Psoas muscle (tissue), 8 donors: ENCODE data around the gene RASAL2. TPM values are rescaled to one million over a fixed set of nuclear protein-coding genes. Genes with fewer than 3 reads are reported as not detected.

ENCODE experiments used
- ATAC-seq, 4 donors: fragments of 200-7000 bp; cut with Tn5 transposase; one replicate each; pipeline ENCODE4 v1.9.1; 2020; ENCODE audit warnings: moderate library complexity in 3 of 4, mild to moderate bottlenecking in 2 of 4
- DNase-seq, 2 donors: peaks; one replicate each; pipeline ENCODE4 v3.0.0-alpha.2; 2020
- H3K27ac ChIP-seq: fragments of 200-600 bp; one replicate; pipeline ENCODE4 v1.8.0; 2022
- H3K27me3 ChIP-seq, 3 donors: fragments of 200-600 bp in 1 of 3; one replicate each; pipeline versions ENCODE4 v1.6.1 to v1.8.0; 2013 to 2022; ENCODE audit warnings: low read length in 2 of 3, mild to moderate bottlenecking in 2 of 3, moderate library complexity in 1 of 3; ENCODE audit not compliant: insufficient read depth in 3 of 3
- H3K36me3 ChIP-seq, 2 donors: fragments of 200-600 bp in 1 of 2; one replicate each; pipeline versions ENCODE4 v1.6.1 to v1.8.0; 2013 to 2022; ENCODE audit warnings: low read depth in 1 of 2, mild to moderate bottlenecking in 1 of 2, moderate library complexity in 1 of 2; ENCODE audit not compliant: insufficient read depth in 1 of 2
- H3K4me1 ChIP-seq: fragments of 200-600 bp; one replicate; pipeline ENCODE4 v1.8.0; 2022
- H3K4me3 ChIP-seq: fragments of 200-600 bp; one replicate; pipeline ENCODE4 v1.8.0; 2022; ENCODE audit warnings: mild to moderate bottlenecking
- H3K9me3 ChIP-seq: fragments of 200-600 bp; one replicate; pipeline ENCODE4 v1.8.0; 2022
- WGBS, 3 donors: extraction: QIAGEN DNeasy Blood & Tissue Kit; methylation state at CpG; one replicate each; pipeline versions ENCODE4 v1.1.6 to v1.1.7; 2013; 5-methylcytosine and 5-hydroxymethylcytosine counted together
- intact Hi-C, 2 donors: fragments of 100-400 bp; cut with DNase I; formaldehyde crosslinking; loops; one replicate each; pipeline versions ENCODE4 v1.11.0 to v1.14.2; 2022
- polyA plus RNA-seq, 3 donors: library from polyadenylated mRNA; stranded (reverse); fragments of 200-250 nt; gene quantifications; one replicate each; pipeline ENCODE4 v1.2.3, GENCODE V29; 2013
- total RNA-seq, 4 donors: library from RNA; stranded (reverse); fragmentation: NEBNext Ultra II Directional in 2 of 4; extraction: Animal tissue kit (Norgen Biotek cat#: 25700) in 2 of 4; gene quantifications; one replicate each; pipeline versions ENCODE4 v1.2.1 to v1.2.4, GENCODE V29; 2021 to 2023
- TF ChIP-seq, protein P1 (sequence below): fragments of 200-600 bp; IDR thresholded peaks from one replicate; pipeline ENCODE4 v1.8.0; 2022; ENCODE audit warnings: antibody characterized with exemption
- donor health status: healthy with polysubstance abuse.
- donor health status: DM: no; HTN: no; CAD: no; lungs with moderate emphysema.
- donor health status: Bipolar disorder and iron deficiency.
- donor health status: healthy.
- donor health status: DM: yes; HTN: yes; CAD: no.
- donor health status: DM: no; HTN: no; CAD: no.
- donor health status: DM: no; HTN: no; CAD: no.
- donor health status: DM: yes; HTN: yes; CAD: no.

The RASAL2 gene
- total and polyA plus RNA-seq, 7 donors, result 1.9 to 42.1 (median 5.5) TPM

DNA sequence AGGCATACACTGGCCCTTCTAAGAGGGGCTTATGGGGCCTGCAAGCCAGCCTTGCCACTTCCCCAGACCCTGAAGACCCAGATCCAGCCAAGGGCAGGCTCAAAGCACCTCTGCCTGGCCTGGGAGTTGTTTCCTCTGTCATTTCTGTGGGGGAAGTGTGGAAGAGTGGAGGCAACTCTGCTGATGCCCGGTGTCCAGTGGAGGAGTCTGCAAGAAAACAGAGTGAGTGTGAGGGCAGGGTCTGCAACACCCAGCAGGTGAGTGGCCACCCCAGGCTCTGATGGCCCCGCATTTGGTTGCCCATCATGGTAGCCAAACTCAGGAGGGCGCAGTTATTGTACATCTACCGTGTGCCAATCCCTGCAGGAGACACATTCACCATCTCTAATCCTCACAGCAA, 394.5 kb downstream of the RASAL2 start:
- intact Hi-C loops, result no loop called here
- ATAC-seq (no peak), DNase-seq (no peak)
- Histone ChIP-seq H3K4me1 (peaks cover 4% of the 10 kb centered on the region), H3K9me3 (no peaks in the 10 kb centered on the region), H3K27me3 (peaks cover 0 to 13% (median 0%) of the 10 kb centered on the region in 3 donors), H3K36me3 (no peaks in the 10 kb centered on the region), H3K4me3 (no peak overlapping the region), H3K27ac (no peak overlapping the region)
- WGBS, 3 donors, result 87 to 97% (median 91%) methylated on average over 4 of the region's 4 CpGs
- TF ChIP-seq, protein P1, sequence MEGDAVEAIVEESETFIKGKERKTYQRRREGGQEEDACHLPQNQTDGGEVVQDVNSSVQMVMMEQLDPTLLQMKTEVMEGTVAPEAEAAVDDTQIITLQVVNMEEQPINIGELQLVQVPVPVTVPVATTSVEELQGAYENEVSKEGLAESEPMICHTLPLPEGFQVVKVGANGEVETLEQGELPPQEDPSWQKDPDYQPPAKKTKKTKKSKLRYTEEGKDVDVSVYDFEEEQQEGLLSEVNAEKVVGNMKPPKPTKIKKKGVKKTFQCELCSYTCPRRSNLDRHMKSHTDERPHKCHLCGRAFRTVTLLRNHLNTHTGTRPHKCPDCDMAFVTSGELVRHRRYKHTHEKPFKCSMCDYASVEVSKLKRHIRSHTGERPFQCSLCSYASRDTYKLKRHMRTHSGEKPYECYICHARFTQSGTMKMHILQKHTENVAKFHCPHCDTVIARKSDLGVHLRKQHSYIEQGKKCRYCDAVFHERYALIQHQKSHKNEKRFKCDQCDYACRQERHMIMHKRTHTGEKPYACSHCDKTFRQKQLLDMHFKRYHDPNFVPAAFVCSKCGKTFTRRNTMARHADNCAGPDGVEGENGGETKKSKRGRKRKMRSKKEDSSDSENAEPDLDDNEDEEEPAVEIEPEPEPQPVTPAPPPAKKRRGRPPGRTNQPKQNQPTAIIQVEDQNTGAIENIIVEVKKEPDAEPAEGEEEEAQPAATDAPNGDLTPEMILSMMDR, result no peak

- 92 to 96% (median 96%) methylated on average over 4 of the region's 4 CpGs for whole genome bisulfite sequencing, 3 donors
- intact Hi-C loops, result no loop called here
- H3K9me3 ChIP-seq, result no peaks in the 10 kb centered on the region
Measured at GRCh38 chr1:178489399-178489798, 395.5 kb downstream of the RASAL2 start.

DNA sequence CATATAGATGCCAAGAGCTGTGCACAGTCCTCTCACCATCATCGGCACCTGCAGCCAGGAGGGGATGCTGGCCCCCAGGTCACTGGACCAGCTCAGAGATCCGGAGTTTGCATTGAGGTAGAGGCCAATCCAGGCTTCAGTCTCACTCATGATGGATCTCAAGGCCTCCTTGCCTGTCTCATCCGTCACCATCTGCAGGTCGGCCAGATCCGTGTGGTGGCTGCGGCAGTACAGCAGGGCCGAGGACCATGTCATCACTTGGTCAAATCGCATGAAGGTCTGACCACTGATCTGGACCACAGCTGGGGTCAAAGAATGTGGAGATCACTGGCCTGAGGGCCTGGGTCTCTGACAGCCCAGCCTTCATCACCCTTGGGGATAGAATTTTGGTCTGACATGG, 396.2 kb downstream of the RASAL2 start:
- 94 to 97% (median 96%) methylated on average over 8 of the region's 8 CpGs for WGBS, 3 donors
- peaks cover 0 to 13% (median 0%) of the 10 kb centered on the region in 3 donors for H3K27me3 ChIP-seq
- peaks cover 4% of the 10 kb centered on the region for H3K4me1 ChIP-seq
- intact Hi-C loops, result no loop called here
- H3K9me3 ChIP-seq, result no peaks in the 10 kb centered on the region
- TF ChIP-seq, protein P1, result no peak
- H3K36me3 ChIP-seq, result no peaks in the 10 kb centered on the region
- DNase-seq (no peak), ATAC-seq (no peak)
- no peak overlapping the region for H3K4me3 ChIP-seq
- no peak overlapping the region for H3K27ac ChIP-seq

More at GRCh38 chr1:178489399-178489798, 395.5 kb downstream of the RASAL2 start:
- Histone ChIP-seq H3K4me3 (no peak overlapping the region), H3K36me3 (no peaks in the 10 kb centered on the region), H3K4me1 (peaks cover 4% of the 10 kb centered on the region), H3K27ac (no peak overlapping the region), H3K27me3 (peaks cover 0 to 13% (median 0%) of the 10 kb centered on the region in 3 donors)
- TF ChIP-seq, protein P1, result no peak
- no peak for DNase-seq
- no peak for ATAC-seq

- intact Hi-C loops, result no loop called here
- H3K4me1 ChIP-seq, result peaks cover 4% of the 10 kb centered on the region
- no peaks in the 10 kb centered on the region for H3K36me3 ChIP-seq
- H3K27ac ChIP-seq, result no peak overlapping the region
- no peaks in the 10 kb centered on the region for H3K9me3 ChIP-seq
- no peak overlapping the region for H3K4me3 ChIP-seq
- no peak for ATAC-seq
- WGBS, 3 donors, result 83 to 89% (median 86%) methylated on average over 9 of the region's 9 CpGs
- no peak for DNase-seq
- H3K27me3 ChIP-seq, result peaks cover 0 to 13% (median 0%) of the 10 kb centered on the region in 3 donors
- TF ChIP-seq, protein P1, result no peak
Measured at GRCh38 chr1:178490967-178491366, 397.1 kb downstream of the RASAL2 start.

DNA sequence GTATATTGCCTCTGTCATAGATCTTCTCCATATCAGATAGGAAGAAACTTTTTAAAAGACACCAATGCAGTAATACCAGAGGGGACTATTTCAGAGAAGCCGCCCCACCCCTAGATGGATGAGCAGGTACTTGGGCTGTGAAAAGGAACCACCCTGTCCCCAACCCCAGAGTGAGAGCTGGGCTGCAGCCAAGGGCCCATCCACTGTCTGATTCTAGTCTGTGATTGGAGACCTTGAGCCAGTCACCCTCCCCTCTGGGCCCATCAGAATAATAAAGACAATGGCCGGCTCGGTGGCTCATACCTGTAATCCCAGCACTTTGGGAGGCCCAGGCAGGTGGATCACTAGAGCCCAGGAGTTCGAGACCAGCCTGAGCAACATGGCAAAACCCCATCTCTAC, 397.8 kb downstream of the RASAL2 start:
- Histone ChIP-seq H3K9me3 (no peaks in the 10 kb centered on the region), H3K27ac (no peak overlapping the region), H3K27me3 (peaks cover 0 to 13% (median 0%) of the 10 kb centered on the region in 3 donors), H3K36me3 (no peaks in the 10 kb centered on the region), H3K4me3 (no peak overlapping the region), H3K4me1 (peaks cover 2% of the 10 kb centered on the region)
- DNase-seq (no peak), ATAC-seq (no peak)
- intact Hi-C loops, result no loop called here
- TF ChIP-seq, protein P1, result no peak
- WGBS, 3 donors, result 88 to 94% (median 93%) methylated on average over 4 of the region's 4 CpGs
